ENCODE results near the gene BCAS3. TPM values are rescaled to one million over a fixed set of nuclear protein-coding genes. Genes with fewer than 3 reads are reported as not detected.

Gene BCAS3
- polyA plus RNA-seq, 1 donor from 2014 or later: 21.6 TPM

- H3K4me3 ChIP-seq (ENCODE audit: low read length): no peak overlapping the region
- H3K27ac ChIP-seq (ENCODE audit: low read length): no peak overlapping the region
- no peaks in the 10 kb centered on the region for H3K36me3 ChIP-seq (ENCODE audit: insufficient read depth, low read length)
- no peaks in the 10 kb centered on the region for H4K20me1 ChIP-seq (ENCODE audit: insufficient read depth)
- no peak overlapping the region for H3K4me2 ChIP-seq (ENCODE audit: low read length)
- no peaks in the 10 kb centered on the region for H3K9me3 ChIP-seq (ENCODE audit: low read length)
- H3K9me2 ChIP-seq (ENCODE audit: insufficient read depth, low read length): no peaks in the 10 kb centered on the region
- H3K9ac ChIP-seq (ENCODE audit: low read length): no peak overlapping the region
- H2AFZ ChIP-seq (ENCODE audit: low read depth, low read length): no peak overlapping the region
- TF ChIP-seq SMC3 (conservative IDR thresholded peaks at IDR 0.05; ENCODE audit: poor library complexity) (no peak), MXI1 (conservative IDR thresholded peaks at IDR 0.05; ENCODE audit: poor library complexity, severe bottlenecking) (no peak), EP300 (conservative IDR thresholded peaks at IDR 0.05; ENCODE audit: poor library complexity, severe bottlenecking) (no peak), REST (IDR thresholded peaks at IDR 0.05; ENCODE audit: borderline replicate concordance) (no peak)
- H3K79me2 ChIP-seq (replicated peaks; ENCODE audit: insufficient read depth, low read length): no peaks in the 10 kb centered on the region
- H3F3A ChIP-seq (ENCODE audit: insufficient read depth, low read length, poor library complexity, severe bottlenecking): no peaks in the 10 kb centered on the region
- no peaks in the 10 kb centered on the region for H3K27me3 ChIP-seq (ENCODE audit: insufficient read depth, low read depth, low read length)
Observed at GRCh38 chr17:61250335-61250890, 572.8 kb downstream of the BCAS3 start.

- H3K4me2 ChIP-seq (ENCODE audit: low read length): no peak overlapping the region
- no peaks in the 10 kb centered on the region for H3F3A ChIP-seq (ENCODE audit: insufficient read depth, low read length, poor library complexity, severe bottlenecking)
- H2AFZ ChIP-seq (ENCODE audit: low read depth, low read length): no peak overlapping the region
- H3K27ac ChIP-seq (ENCODE audit: low read length): no peak overlapping the region
- no peaks in the 10 kb centered on the region for H3K36me3 ChIP-seq (ENCODE audit: insufficient read depth, low read length)
- H3K9ac ChIP-seq (ENCODE audit: low read length): no peak overlapping the region
- H3K4me3 ChIP-seq (ENCODE audit: low read length): no peak overlapping the region
- TF ChIP-seq RAD21 (conservative IDR thresholded peaks at IDR 0.05) (no peak), TAF1 (IDR thresholded peaks at IDR 0.05; ENCODE audit: low read depth) (no peak), REST (IDR thresholded peaks at IDR 0.05; ENCODE audit: borderline replicate concordance) (no peak), MXI1 (conservative IDR thresholded peaks at IDR 0.05; ENCODE audit: poor library complexity, severe bottlenecking) (no peak), EZH2 (IDR thresholded peaks at IDR 0.05; ENCODE audit: borderline replicate concordance, insufficient read depth, low read length, poor library complexity, severe bottlenecking) (no peak), CTCF (IDR thresholded peaks at IDR 0.05; ENCODE audit: poor library complexity, severe bottlenecking) (no peak), SMC3 (conservative IDR thresholded peaks at IDR 0.05; ENCODE audit: poor library complexity) (no peak), POLR2AphosphoS5 (IDR thresholded peaks at IDR 0.05) (no peak), EP300 (conservative IDR thresholded peaks at IDR 0.05; ENCODE audit: poor library complexity, severe bottlenecking) (no peak)
- no peaks in the 10 kb centered on the region for H4K20me1 ChIP-seq (ENCODE audit: insufficient read depth)
- H3K9me3 ChIP-seq (ENCODE audit: low read length): no peaks in the 10 kb centered on the region
- H3K79me2 ChIP-seq (replicated peaks; ENCODE audit: insufficient read depth, low read length): no peaks in the 10 kb centered on the region
- no peaks in the 10 kb centered on the region for H3K9me2 ChIP-seq (ENCODE audit: insufficient read depth, low read length)
- H3K27me3 ChIP-seq (ENCODE audit: insufficient read depth, low read depth, low read length): no peaks in the 10 kb centered on the region
Observed at GRCh38 chr17:61251939-61252865, 574.6 kb downstream of the BCAS3 start.
